Fibroblast of villous mesenchyme (primary cell): Measurements from ENCODE around the gene PPP1R27. TPM values are rescaled to one million over a fixed set of nuclear protein-coding genes. Genes with fewer than 3 reads are reported as not detected.

ENCODE experiments used
- DNase-seq: peaks from one replicate; pipeline ENCODE4 v3.0.0-alpha.2; 2010; ENCODE audit warnings: low read depth
- H3K4me3 ChIP-seq: 2 replicates; pipeline ENCODE4 v1.5.1; 2011; ENCODE audit warnings: low read depth, mild to moderate bottlenecking, low read length
- total RNA-seq: library from RNA; depleted of rRNA; stranded (reverse); fragments of >200 nt; gene quantifications from 2 replicates; pipeline ENCODE4 v1.2.3, GENCODE V29; 2012
- TF ChIP-seq, protein P1 (sequence below): IDR thresholded peaks from 2 replicates; pipeline ENCODE4 v1.5.1; 2012; ENCODE audit warnings: low read depth, mild to moderate bottlenecking, low read length; ENCODE audit not compliant: insufficient read depth

PPP1R27 gene
- total RNA-seq, 1 donor, result not detected

GRCh38 chr17:81792675-81793615 lies 41.9 kb downstream of the PPP1R27 start:
- DNase-seq, result no peak
- H3K4me3 ChIP-seq, result no peak overlapping the region
- TF ChIP-seq, protein P1, sequence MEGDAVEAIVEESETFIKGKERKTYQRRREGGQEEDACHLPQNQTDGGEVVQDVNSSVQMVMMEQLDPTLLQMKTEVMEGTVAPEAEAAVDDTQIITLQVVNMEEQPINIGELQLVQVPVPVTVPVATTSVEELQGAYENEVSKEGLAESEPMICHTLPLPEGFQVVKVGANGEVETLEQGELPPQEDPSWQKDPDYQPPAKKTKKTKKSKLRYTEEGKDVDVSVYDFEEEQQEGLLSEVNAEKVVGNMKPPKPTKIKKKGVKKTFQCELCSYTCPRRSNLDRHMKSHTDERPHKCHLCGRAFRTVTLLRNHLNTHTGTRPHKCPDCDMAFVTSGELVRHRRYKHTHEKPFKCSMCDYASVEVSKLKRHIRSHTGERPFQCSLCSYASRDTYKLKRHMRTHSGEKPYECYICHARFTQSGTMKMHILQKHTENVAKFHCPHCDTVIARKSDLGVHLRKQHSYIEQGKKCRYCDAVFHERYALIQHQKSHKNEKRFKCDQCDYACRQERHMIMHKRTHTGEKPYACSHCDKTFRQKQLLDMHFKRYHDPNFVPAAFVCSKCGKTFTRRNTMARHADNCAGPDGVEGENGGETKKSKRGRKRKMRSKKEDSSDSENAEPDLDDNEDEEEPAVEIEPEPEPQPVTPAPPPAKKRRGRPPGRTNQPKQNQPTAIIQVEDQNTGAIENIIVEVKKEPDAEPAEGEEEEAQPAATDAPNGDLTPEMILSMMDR, result no peak

Other genes starting within 250 kb of the PPP1R27 start
- gene NPLOC4, start 197.9 kb downstream of the PPP1R27 start, total RNA-seq, result 96.7 and 108 TPM in 2 replicates
- 1.7 and 2.3 TPM in 2 replicates for gene TSPAN10, start 197.9 kb downstream of the PPP1R27 start, total RNA-seq
- gene PDE6G, start 178.5 kb downstream of the PPP1R27 start, total RNA-seq, result not detected in 2 replicates
- 23.7 and 28.0 TPM in 2 replicates for gene OXLD1, start 168.4 kb downstream of the PPP1R27 start, total RNA-seq
- 7.8 and 10.0 TPM in 2 replicates for gene CCDC137, start 168.3 kb downstream of the PPP1R27 start, total RNA-seq
- 22.9 and 27.4 TPM in 2 replicates for gene ARL16, start 151.3 kb downstream of the PPP1R27 start, total RNA-seq
- 75.1 and 94.4 TPM in 2 replicates for gene HGS, start 151.0 kb downstream of the PPP1R27 start, total RNA-seq
- 12.1 and 12.6 TPM in 2 replicates for gene MRPL12, start 131.7 kb downstream of the PPP1R27 start, total RNA-seq
- 13.8 and 14.2 TPM in 2 replicates for gene SLC25A10, start 122.8 kb downstream of the PPP1R27 start, total RNA-seq
- gene GCGR, start 30.9 kb downstream of the PPP1R27 start, total RNA-seq, result not detected in 2 replicates
- gene MCRIP1, start 1.8 kb downstream of the PPP1R27 start, total RNA-seq, result 55.7 and 96.6 TPM in 2 replicates
- 735 and 809 TPM in 2 replicates for gene P4HB, start 25.5 kb upstream of the PPP1R27 start, total RNA-seq
- gene ARHGDIA, start 36.3 kb upstream of the PPP1R27 start, total RNA-seq, result 106 and 181 TPM in 2 replicates
- gene ALYREF, start 56.5 kb upstream of the PPP1R27 start, total RNA-seq, result 120 and 134 TPM in 2 replicates
- 101 and 150 TPM in 2 replicates for gene ANAPC11, start 56.7 kb upstream of the PPP1R27 start, total RNA-seq
- gene NPB, start 67.2 kb upstream of the PPP1R27 start, total RNA-seq, result 0.43 and 0.64 TPM in 2 replicates
- gene PCYT2, start 76.3 kb upstream of the PPP1R27 start, total RNA-seq, result 70.8 and 73.1 TPM in 2 replicates
- gene SIRT7, start 83.1 kb upstream of the PPP1R27 start, total RNA-seq, result 14.7 and 18.0 TPM in 2 replicates
- 20.0 and 23.3 TPM in 2 replicates for gene MAFG, start 92.7 kb upstream of the PPP1R27 start, total RNA-seq
- 101 and 127 TPM in 2 replicates for gene PYCR1, start 102.2 kb upstream of the PPP1R27 start, total RNA-seq
- not detected in 2 replicates for gene MYADML2, start 112.2 kb upstream of the PPP1R27 start, total RNA-seq
- under 0.01 TPM in 1 of 2 replicates, not detected in the other for gene NOTUM, start 126.1 kb upstream of the PPP1R27 start, total RNA-seq
- 28.5 and 38.7 TPM in 2 replicates for gene ASPSCR1, start 142.6 kb upstream of the PPP1R27 start, total RNA-seq
- gene CENPX, start 187.8 kb upstream of the PPP1R27 start, total RNA-seq, result 30.7 and 33.2 TPM in 2 replicates
- gene LRRC45, start 188.3 kb upstream of the PPP1R27 start, total RNA-seq, result 12.9 and 13.4 TPM in 2 replicates
- gene RAC3, start 196.6 kb upstream of the PPP1R27 start, total RNA-seq, result 6.4 and 9.1 TPM in 2 replicates
- gene DCXR, start 202.6 kb upstream of the PPP1R27 start, total RNA-seq, result 40.6 and 51.9 TPM in 2 replicates
- gene RFNG, start 216.8 kb upstream of the PPP1R27 start, total RNA-seq, result 39.6 and 47.5 TPM in 2 replicates
- gene GPS1, start 216.8 kb upstream of the PPP1R27 start, total RNA-seq, result 104 and 109 TPM in 2 replicates
- gene DUS1L, start 230.8 kb upstream of the PPP1R27 start, total RNA-seq, result 56.1 and 64.4 TPM in 2 replicates